Stimulated activated CD4-positive, alpha-beta T cell treated with anti-CD3 and anti-CD28 coated beads, Interleukin-4, amount 100 ng/mL, for 4 hours (primary cell): ENCODE results near the gene POP5.
A peak's percentile ranks its signal among the peaks of the same experiment; 100 is the strongest.

Experiments used
- DNase-seq, 2 experiments: peaks; one replicate each; pipeline ENCODE4 v3.0.0-alpha.2; 2020

The POP5 gene

GRCh38 chr12:120588948-120589930 is 8.0 kb upstream of the POP5 start:
- no peak for DNase-seq

- no peak for DNase-seq
These were observed 7.2 kb upstream of the POP5 start for GRCh38 chr12:120588371-120588770.

GRCh38 chr12:120586860-120587259 is 5.7 kb upstream of the POP5 start:
- no peak for DNase-seq

GRCh38 chr12:120586206-120586605 is 5.0 kb upstream of the POP5 start:
- no peak for DNase-seq

GRCh38 chr12:120584343-120585149 is 3.3 kb upstream of the POP5 start:
- peak; percentile 40 to 59 for DNase-seq

GRCh38 chr12:120583478-120584030 is 2.4 kb upstream of the POP5 start:
- DNase-seq = peak; percentile 75 to 84

GRCh38 chr12:120581998-120582397 is 796 bp upstream of the POP5 start:
- peak in 1 of 2 experiments; percentile 3 for DNase-seq

- DNase-seq = no peak
These were observed 2.0 kb downstream of the POP5 start for GRCh38 chr12:120579179-120579578.

- DNase-seq = no peak
These were observed 7.1 kb downstream of the POP5 start for GRCh38 chr12:120574106-120574505.

GRCh38 chr12:120573560-120573959 is 7.6 kb downstream of the POP5 start:
- DNase-seq = no peak

- DNase-seq = no peak
These were observed 9.9 kb downstream of the POP5 start for GRCh38 chr12:120571299-120571698.

GRCh38 chr12:120563495-120563894 is 17.7 kb downstream of the POP5 start:
- DNase-seq = no peak

GRCh38 chr12:120562906-120563305 is 18.3 kb downstream of the POP5 start:
- DNase-seq = no peak

GRCh38 chr12:120557589-120557988 is 23.6 kb downstream of the POP5 start:
- no peak for DNase-seq

GRCh38 chr12:120554678-120555077 is 26.5 kb downstream of the POP5 start:
- no peak for DNase-seq

GRCh38 chr12:120546050-120546386 is 35.2 kb downstream of the POP5 start:
- no peak for DNase-seq

GRCh38 chr12:120544691-120545090 is 36.5 kb downstream of the POP5 start:
- no peak for DNase-seq

GRCh38 chr12:120542166-120542565 is 39.0 kb downstream of the POP5 start:
- DNase-seq = no peak

GRCh38 chr12:120540445-120540844 is 40.8 kb downstream of the POP5 start:
- DNase-seq = no peak

- no peak for DNase-seq
These were observed 41.9 kb downstream of the POP5 start for GRCh38 chr12:120539303-120539702.

- DNase-seq = no peak
These were observed 42.7 kb downstream of the POP5 start for GRCh38 chr12:120538281-120539156.

GRCh38 chr12:120537856-120538220 is 43.4 kb downstream of the POP5 start:
- DNase-seq = no peak
